UCSD-AML1 (cell line): ENCODE data around the gene CTIF.
"Not testable (repeated sequence)": the region's sequence is repeated elsewhere in the genome, so short reads cannot be mapped to it uniquely, and the experiment has no call there.

Experiments
- DNase-seq: peaks from one replicate; lab custom pipeline; 2025; ENCODE audit not compliant: unreplicated experiment; lab: John Stamatoyannopoulos, UW

CTIF gene

DNA sequence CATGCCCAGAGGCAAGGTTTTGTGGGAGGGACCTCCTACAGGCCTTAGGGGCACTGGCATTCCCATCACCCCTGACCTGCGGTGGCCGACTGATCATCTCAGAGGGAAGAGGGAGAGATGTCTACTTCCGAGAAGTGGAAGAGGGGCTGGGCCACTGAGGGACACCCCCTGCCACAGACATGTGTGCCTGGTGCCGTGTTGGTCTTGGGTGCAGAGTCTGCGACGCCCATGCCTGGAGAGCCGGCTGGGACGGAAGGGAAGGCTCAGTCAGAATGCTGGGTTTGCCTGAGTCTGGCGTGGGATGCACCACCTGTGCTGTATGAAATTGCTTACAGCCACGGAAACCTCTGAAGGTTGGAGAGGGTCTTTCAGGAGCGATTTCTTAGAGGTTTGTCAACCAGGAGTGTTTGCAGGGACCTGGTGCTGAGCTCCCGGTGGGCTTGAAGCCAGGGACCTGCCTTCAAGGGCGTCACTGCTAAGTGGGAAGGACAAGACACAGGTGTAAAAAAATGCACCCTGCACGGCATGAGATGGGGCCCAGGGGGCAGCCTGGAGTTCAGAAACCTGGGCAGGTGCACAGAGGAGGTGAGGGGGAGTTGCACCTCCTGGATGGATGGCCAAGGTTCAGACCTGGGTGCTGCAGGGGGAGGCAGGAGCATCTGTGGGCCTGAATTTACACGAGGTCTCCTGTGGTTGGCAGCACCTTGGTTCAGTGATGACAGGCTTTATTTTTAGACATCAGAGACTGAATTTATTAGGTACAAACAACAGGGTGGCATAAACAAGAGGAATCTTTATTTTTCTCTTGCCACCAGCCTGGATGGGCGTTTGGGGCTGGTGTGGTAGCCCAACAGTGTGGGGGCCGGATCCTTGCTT is 100.3 kb downstream of the CTIF start:
- no peak for DNase-seq

DNA sequence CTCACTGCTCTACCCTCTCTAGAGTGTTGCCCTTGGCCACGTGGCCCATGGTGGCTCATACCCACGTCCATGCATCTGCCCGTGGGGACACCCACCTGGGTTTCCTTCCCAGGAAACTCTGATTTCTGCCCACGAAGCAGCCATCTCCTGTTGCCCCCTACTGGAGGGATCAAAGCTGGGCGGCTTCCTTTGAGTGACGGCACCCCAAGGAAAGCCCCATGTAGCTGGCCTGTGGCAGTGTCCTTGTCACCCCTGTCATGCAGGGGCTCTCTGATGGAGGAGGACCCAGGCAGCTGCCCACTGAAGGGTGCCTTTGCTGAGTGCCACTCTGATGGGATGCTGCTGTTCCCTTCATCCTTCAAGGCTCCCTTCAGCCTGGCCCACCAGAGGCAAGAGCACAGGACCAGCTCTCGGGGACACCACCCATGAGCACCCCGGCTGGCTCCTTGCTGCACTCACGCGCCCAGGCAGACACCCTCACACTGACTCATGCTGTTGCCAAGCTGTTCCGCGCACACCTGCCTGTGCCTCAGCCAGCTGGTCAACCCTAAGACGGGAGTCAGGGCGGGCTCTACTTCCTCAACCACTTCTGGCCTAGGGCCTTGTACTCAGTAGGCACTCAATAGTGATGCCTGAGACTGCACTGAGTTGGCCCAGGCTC is 101.1 kb downstream of the CTIF start:
- no peak for DNase-seq

DNA sequence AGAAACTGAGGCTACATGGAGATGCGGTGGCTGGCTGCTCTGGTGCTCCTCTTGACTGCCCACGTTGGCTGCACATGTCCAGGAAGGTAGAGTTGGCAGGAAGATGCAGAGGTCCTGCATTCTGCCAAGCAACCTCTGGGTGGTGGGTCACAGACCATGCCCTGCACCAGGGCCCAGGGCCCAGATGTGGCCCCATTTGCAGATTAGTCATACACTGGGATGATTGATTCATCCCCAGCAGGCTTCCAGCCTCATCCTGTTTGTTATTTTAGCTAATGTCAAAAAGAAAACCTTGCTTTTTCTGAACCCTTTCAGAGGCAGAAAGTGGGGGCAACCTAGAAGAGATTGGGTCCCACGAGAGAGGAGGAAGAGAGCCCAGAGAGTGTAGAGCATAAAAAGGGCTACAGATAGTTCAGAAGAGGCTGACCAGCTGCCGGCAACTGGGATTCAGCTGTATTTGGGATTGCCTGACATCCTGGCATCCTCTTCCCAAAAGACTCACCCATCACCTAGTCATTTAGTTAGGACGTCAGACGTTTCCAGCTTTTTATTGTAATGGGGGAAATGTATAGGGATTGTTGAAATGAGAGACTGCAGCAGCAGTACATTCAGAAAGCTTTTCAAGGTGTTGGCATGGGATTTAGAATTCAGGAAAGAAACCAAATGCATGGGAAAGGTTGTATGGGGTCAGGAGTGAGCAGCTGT is 101.9 kb downstream of the CTIF start:
- DNase-seq = no peak

DNA sequence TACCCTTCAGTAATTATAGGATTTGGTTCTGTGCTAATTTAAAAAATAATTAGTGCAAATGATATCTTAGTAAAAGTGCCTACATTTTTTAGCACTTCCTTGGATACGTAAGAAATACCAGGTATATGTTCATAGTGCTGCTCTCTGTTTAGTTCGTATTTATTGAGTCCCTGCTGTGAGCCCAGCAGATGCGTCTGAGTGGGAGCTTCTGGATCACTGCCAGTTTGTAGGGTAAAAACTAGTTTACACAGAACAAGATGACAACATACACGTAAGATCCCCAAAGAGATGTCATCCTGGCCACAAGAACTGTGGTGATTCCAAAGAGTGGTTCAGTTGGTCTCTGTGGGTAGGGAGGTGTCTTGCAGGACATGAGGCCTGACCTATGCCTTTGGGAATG is 103.2 kb downstream of the CTIF start:
- DNase-seq = no peak

DNA sequence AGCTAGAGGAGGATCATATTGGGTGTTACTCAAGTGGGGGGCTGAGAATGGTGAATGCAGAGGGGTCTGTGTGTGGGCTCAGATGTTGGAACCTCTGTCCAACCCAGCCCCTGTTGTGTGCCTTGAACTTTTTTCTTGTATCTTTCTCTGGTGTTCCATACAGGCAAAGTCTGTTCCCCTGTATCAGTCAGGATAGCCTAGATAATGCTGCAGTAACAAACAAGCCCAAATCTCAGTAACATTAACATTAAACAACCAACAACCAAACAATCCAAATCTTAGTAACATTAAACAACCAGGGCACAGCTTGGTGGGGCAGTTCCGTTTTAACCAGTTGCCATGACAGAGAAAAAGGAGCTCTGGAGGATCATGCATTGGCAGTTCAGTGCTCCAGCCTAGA is 103.7 kb downstream of the CTIF start:
- no peak for DNase-seq

DNA sequence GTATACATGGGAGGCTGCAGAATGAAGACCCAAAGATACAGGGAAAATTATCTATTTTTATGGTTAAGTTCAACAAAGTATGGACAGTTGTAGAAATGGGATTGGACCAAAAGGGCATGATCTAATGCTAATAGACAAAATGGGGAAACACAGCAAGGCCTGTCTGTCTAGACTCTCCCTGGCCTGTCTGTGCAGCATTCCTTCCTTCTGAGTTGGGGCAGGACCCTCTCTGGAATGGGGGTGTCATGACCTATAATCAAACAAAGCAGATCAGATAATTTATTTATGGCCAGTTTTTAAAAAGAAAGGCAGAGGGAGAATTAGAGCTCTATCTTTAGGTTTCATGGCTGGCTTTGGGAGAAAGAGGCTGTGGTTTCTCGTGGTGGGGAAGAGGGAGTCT is 104.4 kb downstream of the CTIF start:
- DNase-seq = no peak

DNA sequence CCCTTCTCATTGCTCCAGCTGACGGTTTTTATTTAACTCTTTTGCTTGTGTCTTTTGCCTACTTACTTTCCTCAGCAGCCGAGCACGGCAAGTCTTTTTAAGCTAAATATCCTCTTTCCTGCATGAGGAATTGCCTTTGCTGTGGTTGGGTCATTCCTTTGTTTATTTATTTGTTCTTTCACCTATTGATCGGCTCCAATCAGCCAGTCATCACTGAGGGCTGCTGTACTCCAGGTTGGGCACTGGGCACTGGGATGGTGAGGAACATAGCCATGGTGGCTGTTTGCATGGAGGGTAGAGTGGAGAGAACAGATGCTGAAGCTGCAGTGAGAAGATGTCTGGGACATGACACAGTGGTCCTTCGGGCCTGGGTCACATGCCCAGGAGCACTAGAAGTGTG is 105.2 kb downstream of the CTIF start:
- no peak for DNase-seq

DNA sequence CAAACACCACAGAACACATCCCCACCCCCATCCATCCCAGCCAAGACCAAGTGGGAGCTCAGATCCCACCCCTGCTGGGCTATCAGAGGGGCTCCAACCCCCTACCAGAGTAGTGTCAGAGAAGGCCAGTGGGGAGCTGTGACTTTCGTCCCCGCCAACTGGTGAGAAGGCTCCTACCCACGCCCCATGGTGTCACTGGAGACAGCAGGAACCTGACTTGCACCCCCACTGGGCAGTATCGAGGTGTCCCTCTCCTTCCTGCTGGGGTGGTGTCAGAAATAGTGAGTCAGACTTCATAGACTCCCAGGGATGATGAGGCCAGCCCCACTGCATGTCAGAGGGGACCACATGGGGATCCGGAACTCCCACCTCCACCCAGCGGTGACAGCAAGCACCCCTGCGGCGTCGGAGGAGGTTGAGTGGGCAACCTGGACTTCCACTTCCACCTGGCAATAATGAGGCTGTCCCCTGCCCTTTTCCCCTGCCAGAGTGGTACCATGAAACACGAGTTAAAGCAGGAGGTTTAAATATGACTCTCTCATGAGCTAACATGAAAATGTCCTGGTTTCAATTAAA is 106.7 kb downstream of the CTIF start:
- no peak for DNase-seq

DNA sequence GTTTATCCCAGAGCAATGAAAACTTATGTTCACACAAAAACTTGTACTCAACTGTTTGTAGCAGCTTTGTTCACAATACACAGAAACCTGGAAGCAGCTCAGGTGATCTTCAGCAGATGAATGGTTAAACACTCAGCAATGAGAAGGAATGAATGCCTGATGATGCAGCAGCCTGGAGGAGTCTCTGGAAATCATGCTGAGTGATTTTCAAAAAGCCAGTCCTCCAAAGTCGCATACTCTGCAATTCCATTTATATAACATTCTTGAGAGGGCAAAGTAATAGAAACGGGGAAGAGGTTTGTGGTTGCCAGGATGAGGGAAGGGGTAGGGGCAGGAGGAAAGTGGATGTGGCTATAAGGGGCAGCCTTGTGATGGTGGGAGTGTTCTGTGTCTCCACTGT is 108.1 kb downstream of the CTIF start:
- no peak for DNase-seq

DNA sequence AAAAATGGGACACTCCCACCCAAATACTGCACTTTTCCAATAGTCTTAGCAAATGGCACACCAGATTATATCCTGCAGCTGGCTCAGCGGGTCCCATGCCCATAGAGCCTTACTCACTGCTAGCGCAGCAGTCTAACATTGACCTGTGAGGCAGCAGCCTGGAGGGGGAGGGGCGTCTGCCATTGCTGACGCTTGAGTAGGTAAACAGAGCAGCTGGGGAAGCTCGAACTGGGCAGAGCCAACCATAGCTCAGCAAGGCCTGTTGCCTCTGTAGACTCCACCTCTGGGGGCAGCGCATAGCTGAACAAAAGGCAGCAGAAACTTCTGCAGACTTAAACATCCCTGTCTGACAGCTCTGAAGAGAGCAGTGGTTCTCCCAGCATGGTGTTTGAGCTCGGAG is 110.4 kb downstream of the CTIF start:
- no peak for DNase-seq

DNA sequence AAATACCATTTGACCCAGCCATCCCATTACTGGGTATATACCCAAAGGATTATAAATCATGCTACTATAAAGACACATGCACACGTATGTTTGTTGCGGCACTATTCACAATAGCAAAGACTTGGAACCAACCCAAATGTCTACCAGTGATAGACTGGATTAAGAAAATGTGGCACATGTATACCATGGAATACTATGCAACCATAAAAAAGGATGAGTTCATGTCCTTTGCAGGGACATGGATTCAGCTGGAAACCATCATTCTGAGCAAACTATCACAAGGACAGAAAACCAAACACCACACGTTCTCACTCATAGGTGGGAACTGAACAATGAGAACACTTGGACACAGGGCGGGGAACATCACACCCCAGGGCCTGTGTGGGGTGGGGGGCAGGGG is 115.8 kb downstream of the CTIF start:
- DNase-seq = not testable (repeated sequence)

DNA sequence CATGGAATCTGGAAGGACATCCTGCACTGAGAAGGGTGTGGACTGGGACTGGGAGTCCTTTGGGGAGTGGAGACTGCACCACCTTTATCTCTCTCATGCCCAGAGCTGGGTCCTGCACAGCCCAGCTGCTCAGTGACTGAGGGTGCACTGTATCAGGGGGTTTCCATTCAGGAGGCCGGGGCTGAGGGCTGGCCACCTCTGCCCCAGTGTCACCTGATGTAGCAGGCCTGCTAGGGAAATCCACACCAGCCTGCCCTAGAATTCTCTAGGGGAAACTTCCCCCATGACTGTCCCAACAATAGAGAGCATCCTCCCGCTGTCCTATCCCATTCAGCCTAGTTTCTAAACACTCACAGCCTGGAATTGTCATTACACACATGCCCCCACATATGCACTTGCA is 116.7 kb downstream of the CTIF start:
- DNase-seq = no peak

DNA sequence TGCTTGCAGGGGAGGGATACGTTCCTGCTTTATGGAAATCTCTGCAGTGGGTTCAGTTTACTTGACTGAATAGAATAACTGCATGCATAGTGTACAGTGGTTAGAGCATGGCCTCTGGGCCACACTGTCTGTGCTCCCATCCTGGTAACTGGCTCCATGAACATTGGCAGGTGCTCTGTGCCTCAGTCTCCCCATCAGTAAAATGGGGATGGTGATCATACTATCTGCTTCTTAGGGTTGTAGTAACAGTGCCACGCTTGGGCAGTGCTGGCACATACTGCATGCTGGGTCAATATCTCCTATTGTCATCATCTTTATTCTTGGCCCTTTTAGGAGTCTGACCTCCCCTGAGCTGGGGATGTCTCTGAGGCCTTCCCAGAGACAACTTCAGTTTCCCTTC is 117.3 kb downstream of the CTIF start:
- no peak for DNase-seq

DNA sequence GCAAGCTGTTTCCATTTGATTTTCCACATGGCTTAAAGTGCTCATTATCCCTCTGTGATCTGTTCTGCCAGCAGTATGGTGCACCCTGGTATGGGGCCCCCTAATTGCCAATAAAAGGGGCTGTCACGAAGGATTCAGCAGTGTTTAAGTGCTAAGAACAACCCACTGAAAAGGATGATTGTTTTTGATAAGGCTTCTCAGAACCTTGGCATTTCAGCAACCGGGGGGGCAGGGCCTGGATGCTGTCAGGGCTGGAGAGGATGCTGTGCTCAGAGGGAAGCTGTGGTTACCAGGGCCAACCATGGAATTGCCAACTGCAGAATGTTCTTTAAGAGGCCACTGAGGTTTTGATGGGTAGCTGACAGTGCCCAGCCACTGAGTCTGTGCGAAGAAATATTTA is 117.8 kb downstream of the CTIF start:
- DNase-seq = no peak

DNA sequence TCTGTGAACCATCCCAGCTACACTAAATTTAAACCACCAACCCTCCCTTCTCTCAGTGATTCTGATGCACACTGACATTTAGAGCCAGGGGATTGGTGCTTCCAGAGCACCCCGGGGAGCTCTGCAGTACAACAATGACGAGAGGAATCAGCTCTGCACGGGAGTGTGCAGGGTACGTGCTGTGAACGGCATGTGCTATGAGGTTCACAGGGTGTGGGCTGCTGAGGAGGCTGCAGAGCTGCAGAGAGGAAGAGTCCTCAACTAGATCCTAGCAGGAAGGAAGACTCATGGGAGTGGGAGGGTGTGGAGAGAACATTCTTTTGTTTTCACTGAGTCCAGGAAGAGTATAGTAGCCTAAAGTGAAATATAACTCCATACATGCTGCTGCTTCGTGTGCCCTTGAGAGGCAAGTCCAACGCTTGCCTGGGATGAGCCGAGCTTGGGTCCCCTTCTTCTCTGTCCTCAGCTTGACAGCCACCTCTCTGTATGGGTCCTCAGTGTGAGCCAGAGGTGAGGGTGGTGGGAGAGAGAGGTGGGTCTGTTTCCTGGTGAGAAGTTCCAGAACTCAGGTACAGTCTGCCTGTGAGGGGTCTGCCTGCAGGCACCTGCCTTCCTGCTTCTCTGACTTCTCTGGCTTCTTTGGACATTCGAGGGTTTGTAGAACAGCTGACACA is 118.8 kb downstream of the CTIF start:
- no peak for DNase-seq

DNA sequence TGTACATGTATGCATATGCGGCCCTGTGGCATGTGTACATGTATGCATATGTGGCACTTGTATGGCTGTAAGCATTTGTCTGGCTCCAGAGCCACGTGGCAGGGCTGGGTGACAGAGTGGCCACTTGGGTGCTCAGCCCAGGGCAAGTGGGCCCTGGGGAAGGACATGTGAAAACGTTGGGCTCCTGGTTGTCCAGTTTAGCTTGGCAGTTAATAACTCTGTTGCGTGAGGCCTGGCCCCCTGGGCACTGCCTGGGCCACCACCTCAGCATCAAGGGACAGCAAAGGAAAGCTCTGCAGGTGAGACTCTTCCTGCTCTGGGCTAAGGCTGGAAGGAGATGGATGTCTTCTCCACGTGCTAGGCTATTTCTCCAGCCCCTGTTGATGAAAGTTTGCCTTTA is 119.9 kb downstream of the CTIF start:
- no peak for DNase-seq

DNA sequence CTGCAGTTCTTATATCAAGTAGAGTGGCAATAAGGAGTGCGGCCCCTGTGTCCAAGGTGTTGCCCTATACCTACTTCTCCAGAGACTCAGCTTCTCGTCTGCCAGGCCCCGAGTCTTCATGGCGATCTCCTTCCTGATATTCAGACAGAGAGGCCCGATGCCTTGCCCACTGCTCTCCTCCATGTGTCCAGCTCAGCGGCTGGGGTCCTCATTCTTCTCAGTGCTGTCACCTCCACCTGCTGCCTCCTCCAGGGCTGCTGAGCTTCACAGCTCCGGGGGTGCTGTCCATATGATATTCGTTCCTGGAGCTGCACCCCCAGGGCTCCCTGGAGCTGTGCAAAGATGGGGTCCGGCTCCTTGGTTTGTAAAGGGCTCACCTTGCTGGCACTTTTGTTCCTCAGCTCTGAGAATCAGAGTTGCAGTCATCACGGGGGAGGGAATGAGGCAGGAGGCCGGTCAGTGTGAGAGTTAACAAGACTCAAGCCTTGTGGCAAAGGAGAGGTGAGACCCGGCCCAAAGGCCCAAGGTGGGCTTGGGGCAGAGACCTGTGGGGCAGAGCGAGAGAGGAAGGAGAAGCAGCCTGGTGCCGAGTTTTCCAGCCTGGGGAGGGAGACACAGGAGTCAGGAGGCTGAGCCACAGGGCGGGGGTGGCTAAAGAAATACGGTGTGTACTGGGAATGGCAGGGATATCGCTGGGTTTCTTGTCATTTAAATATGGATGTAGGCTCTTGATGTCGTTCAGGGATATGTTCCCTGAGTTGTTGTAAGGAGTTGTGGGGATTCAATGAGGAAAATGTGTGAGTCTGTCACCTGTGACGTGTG is 120.6 kb downstream of the CTIF start:
- no peak for DNase-seq

DNA sequence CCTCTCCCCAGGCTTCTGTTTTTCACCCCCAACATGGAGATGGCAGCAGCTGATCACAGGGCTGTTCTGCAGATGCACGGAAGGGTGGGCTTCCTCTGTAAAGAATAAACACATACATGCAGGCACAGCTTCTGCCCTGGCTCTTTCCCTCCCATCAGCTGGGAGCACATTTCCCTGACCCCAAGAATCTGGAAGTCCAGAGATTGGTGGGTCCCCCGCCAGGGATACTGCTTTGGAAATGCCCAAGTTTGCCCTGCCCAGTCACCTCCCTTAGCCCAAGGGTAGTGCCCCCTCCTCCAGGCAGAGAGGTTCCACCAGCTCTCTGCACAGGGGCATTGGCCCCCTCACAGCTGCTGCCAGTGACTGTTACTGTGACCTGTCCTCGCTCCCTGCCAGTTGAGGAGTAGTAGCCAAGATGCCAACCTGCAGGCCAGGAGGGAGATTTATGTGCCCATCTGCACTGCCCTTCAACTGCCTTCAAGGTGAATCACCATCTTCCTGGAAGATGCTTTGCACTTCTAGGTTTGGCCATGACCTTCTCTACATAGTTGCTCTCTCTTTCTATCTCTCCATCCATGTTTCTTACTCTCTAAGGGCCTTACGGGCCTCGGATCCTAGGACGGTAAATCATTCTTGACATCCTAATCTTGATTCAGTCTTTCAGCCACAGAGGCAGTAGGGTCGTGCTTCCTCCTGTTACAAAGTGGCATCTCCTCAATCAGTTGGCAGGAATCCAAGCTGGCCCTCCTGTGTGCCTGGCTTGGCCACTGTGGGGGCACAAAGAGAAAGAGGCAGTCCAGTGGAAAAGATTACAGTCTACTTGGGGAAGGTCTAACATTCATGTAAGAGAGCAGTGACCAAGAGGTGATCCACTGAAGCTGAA is 121.8 kb downstream of the CTIF start:
- no peak for DNase-seq

DNA sequence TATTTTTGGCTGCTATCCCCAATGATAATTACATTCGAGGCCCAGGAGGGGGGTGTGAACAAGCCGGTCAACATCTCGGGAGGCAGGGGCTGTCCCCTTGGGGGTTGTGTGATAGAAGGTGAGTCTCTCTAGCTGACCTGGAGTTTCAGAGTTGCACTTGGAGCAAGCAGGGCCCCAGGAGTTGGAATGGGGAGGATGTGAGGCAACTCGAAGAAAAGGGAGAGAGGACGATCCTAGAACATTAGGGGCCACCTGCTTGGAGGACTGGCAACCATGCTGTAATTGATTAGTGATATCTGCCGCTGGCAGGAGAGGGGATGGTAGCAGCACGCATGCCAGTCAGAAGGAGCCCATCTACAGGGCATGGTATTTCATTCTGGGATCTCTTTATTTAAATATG is 122.6 kb downstream of the CTIF start:
- DNase-seq = no peak
